Keratinocyte (primary cell): ENCODE data around the gene LGALS16.

Source experiments
- EZH2 ChIP-seq: IDR thresholded peaks from one replicate; pipeline ENCODE4 v1.6.1; 2012; ENCODE audit warnings: inconsistent platforms, mild to moderate bottlenecking, low read length, moderate library complexity
- TF ChIP-seq, protein P1 (sequence below), 3 experiments: IDR thresholded peaks in 1 of 3; conservative IDR thresholded peaks in 1 of 3; optimal IDR thresholded peaks in 1 of 3; 2 replicates in 2 of 3; 3 replicates in 1 of 3; pipeline versions ENCODE3 to v1.5.1; 2011; ENCODE audit warnings: low read length in 3 of 3, mild to moderate bottlenecking in 3 of 3, moderate library complexity in 2 of 3, control low read depth in 1 of 3, inconsistent platforms in 1 of 3; ENCODE audit not compliant: insufficient read depth in 2 of 3; ENCODE audit errors: extremely low read depth in 1 of 3

- TF ChIP-seq, protein P1, sequence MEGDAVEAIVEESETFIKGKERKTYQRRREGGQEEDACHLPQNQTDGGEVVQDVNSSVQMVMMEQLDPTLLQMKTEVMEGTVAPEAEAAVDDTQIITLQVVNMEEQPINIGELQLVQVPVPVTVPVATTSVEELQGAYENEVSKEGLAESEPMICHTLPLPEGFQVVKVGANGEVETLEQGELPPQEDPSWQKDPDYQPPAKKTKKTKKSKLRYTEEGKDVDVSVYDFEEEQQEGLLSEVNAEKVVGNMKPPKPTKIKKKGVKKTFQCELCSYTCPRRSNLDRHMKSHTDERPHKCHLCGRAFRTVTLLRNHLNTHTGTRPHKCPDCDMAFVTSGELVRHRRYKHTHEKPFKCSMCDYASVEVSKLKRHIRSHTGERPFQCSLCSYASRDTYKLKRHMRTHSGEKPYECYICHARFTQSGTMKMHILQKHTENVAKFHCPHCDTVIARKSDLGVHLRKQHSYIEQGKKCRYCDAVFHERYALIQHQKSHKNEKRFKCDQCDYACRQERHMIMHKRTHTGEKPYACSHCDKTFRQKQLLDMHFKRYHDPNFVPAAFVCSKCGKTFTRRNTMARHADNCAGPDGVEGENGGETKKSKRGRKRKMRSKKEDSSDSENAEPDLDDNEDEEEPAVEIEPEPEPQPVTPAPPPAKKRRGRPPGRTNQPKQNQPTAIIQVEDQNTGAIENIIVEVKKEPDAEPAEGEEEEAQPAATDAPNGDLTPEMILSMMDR (optimal IDR thresholded peaks at IDR 0.05 in 1 of 3, IDR thresholded peaks at IDR 0.05 in 1 of 3, conservative IDR thresholded peaks at IDR 0.05 in 1 of 3; ENCODE audit: extremely low read depth in 1 of 3, insufficient read depth in 2 of 3, low read length in 3 of 3), result no peak
- no peak for TF ChIP-seq EZH2
These were observed 15.3 kb downstream of the LGALS16 start for GRCh38 chr19:39670998-39671397.
